HL-60/S4 treated with phorbol 12-myristate 13-acetate at 8.2 ng/mL for 4 days and 3 days (cell line): ENCODE results near the gene TENT4B.
"Not testable (repeated sequence)": the region's sequence is repeated elsewhere in the genome, so short reads cannot be mapped to it uniquely, and the experiment has no call there.

Experiments
- in situ Hi-C: fragments of 300-500 bp; cut with MboI; formaldehyde crosslinking; loops from 2 replicates; pipeline ENCODE4 v1.15.0; 2022; ENCODE audit warnings: low sequenced_read_pairs

TENT4B gene

GRCh38 chr16:50152807-50153595 lies at the start of gene TENT4B:
TENT4B (plus strand) TSS chr16:50153306; CDS start chr16:50153622, 316 bp downstream.
- in situ Hi-C loops = no loop called here

- in situ Hi-C loops = no loop called here
These were observed 49.3 kb upstream of the TENT4B start for GRCh38 chr16:50103764-50104163.

GRCh38 chr16:50114357-50115129 lies 38.6 kb upstream of the TENT4B start:
- in situ Hi-C loops = no loop called here

DNA sequence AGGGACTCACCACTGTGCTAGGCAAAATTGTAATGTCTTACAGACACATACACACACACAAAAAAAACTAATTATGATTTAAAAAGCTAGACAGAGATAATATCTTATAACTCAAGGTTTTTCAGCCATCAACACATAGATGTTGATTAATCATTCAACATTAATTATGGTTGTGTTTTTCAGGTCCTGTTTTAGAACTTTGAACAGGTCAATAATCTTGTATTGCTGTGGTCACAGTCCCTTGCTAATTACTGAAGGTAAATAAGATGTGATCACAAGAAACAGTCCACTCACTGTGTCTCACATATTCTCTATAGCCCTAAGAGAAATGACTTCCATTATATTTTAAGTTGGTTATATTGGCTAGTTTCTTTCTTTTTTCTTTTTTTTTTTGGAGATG lies 32.4 kb upstream of the TENT4B start:
- in situ Hi-C loops = no loop called here

DNA sequence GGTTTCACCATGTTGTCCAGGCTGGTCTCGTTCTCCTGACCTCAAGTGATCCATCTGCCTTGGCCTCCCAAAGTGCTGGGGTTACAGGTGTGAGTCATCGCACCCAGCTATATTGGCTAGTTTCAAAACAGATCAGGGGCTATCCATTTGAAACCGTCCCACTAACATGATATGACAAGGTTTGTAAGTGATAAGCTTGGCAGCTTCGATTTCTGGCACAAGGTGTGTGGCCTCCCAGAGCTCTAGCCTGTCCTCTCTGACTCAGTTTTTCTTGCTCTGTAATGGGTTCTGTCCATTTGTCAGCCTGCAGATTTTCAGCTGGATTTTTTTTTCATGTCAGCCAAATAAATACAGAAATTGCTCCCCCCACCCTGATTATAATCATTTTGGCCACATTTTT lies 31.8 kb upstream of the TENT4B start:
- in situ Hi-C loops = no loop called here

GRCh38 chr16:50121721-50122445 lies 31.2 kb upstream of the TENT4B start:
- in situ Hi-C loops = no loop called here

DNA sequence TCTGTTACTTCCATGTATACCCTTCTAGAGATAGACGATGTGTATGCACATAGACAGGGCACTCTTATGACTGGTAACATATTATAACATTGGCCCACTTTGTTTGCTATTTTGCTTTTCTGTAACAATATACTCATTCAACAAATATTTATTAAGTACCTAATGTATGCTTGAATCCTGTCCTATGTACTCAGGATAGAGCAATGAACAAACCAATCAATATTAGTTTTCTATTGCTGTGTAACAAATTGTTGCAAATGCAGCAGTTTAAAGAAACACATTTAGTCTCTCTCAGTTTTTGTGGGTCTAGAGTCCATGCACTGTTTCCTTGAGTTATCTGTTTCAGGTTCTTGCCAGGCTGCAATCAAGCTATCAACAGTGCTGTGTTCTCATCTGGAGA lies 29.7 kb upstream of the TENT4B start:
- in situ Hi-C loops = no loop called here

GRCh38 chr16:50124769-50125168 lies 28.3 kb upstream of the TENT4B start:
- in situ Hi-C loops = no loop called here

- in situ Hi-C loops = no loop called here
These were observed 26.9 kb upstream of the TENT4B start for GRCh38 chr16:50126183-50126582.

- in situ Hi-C loops = not testable (repeated sequence)
These were observed 20.5 kb upstream of the TENT4B start for GRCh38 chr16:50132571-50132970.

GRCh38 chr16:50133214-50133613 lies 19.9 kb upstream of the TENT4B start:
- in situ Hi-C loops = no loop called here

GRCh38 chr16:50136399-50136798 lies 16.7 kb upstream of the TENT4B start:
- in situ Hi-C loops = no loop called here

DNA sequence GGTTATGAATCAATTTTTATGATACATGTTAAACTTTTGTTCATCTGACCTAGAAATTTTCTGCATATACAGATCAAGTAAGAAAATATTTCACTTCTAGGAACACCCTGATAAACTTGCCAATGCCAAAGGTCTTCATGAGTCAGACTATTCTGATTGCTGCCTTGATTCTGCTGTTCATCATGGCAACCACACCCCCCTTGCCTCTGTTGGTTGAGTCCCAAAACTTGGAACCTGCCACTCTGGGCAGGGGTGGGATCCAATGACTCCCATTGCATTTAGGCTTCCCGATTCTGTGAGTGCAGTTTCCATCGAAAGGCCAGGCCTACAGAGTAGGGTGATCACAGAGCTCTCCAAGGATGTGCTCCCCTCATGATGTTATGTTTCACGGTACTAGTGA lies 15.8 kb upstream of the TENT4B start:
- in situ Hi-C loops = no loop called here

GRCh38 chr16:50139580-50139979 lies 13.5 kb upstream of the TENT4B start:
- in situ Hi-C loops = no loop called here

GRCh38 chr16:50144211-50144610 lies 8.9 kb upstream of the TENT4B start:
- in situ Hi-C loops = no loop called here

DNA sequence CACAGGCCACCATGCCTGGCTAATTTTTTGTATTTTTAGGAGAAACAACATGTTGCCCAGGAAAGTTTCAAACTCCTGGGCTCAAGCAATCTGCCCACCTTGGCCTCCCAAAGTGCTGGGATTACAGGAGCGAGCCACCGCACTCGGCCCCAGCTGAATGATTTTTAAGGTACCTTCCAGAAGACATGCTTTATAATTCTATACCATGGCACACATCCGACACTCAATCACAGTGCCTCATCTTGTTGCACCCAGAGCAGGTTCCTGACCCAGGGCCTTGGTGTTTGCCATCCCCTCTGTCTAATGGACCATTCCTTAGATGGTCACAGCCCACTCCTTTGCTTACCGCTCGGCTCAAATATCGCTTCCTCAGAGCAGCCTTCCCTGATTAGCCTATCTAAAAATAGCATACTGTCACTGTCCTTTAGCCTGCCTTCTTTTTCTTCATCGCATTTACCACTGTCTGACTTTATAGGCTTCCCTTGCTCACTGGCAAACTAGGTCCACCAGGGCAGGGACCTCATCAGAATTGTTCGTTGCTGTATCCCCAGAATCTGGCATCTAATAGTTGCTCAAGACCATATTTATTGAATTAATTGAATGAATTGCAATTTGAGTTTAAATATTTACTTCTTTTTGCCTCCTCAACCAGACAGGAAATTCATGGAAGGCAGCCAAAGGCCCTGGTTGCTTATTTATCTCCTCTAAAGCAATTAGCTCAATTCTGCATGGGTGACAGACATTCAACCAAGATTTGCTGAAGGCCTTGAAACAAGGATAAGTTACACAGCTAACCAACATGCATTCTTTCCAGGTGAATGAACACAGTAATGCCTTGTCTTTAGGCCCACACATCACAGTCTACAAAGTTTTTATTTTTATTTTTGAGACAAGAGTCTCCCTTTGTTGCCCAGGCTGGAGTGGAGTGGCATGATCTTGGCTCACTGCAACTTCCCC lies 6.3 kb upstream of the TENT4B start:
- in situ Hi-C loops = no loop called here

DNA sequence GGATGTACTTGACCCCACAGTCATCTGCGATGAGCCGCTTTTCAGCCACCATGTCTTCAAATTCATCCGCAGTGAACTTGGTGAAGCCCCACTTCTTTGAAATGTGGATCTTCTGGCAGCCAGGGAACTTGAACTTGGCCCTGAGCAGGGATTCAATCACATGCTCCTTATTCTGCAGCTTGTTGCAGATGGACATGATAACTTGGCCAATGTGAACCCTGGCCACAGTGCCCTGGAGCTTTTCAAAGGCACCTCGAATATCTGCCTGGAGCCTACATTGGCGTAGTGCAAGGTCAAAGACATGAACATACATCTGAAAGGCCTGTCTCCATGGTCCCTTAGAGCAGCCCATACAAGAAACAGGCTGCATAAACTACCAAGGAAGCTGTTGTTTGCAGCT lies 1.8 kb upstream of the TENT4B start:
- in situ Hi-C loops = no loop called here

GRCh38 chr16:50151756-50152155 lies 1.4 kb upstream of the TENT4B start:
- in situ Hi-C loops = no loop called here

GRCh38 chr16:50152351-50152806 lies 727 bp upstream of the TENT4B start:
- in situ Hi-C loops = no loop called here
